Measurements from ENCODE around the gene FOXN1. TPM values are rescaled to one million over a fixed set of nuclear protein-coding genes. Genes with fewer than 3 reads are reported as not detected.

The FOXN1 gene
- total RNA-seq, 1 experiment from 2014 or later, result not detected

GRCh38 chr17:28530250-28530649 is 24.1 kb downstream of the FOXN1 start (continued):
- no peak for TF ChIP-seq ZNF532 (CRISPR knock-in tag; IDR thresholded peaks at IDR 0.05; ENCODE audit: borderline replicate concordance)
- TF ChIP-seq ZBTB43 (CRISPR knock-in tag; IDR thresholded peaks at IDR 0.05), result no peak
- no peak for TF ChIP-seq ZNF263 (CRISPR knock-in tag; IDR thresholded peaks at IDR 0.05; ENCODE audit: low read depth)
- no peak for TF ChIP-seq ZNF281 (CRISPR knock-in tag; IDR thresholded peaks at IDR 0.05)
- TF ChIP-seq ARID4B (CRISPR knock-in tag; IDR thresholded peaks at IDR 0.05; ENCODE audit: borderline replicate concordance), result no peak

GRCh38 chr17:28530926-28531325 is 24.8 kb downstream of the FOXN1 start:
- Mint-ChIP-seq H3K9me3 (no peaks in the 10 kb centered on the region), H3K4me1 (no peaks in the 10 kb centered on the region), H3K4me3 (no peak overlapping the region), H3K27ac (no peak overlapping the region), H3K36me3 (no peaks in the 10 kb centered on the region), H3K27me3 (ENCODE audit: low read depth) (no peaks in the 10 kb centered on the region)
- no peak for ATAC-seq
- ChIA-PET CTCF (interaction anchor here (1.3 to 2.2 kb wide), 4 partner anchors 15 to 114 kb away, joined by 3 to 5 read pairs (median 4); no protein-coding TSS in a partner anchor), POLR2A (interaction anchor here (0.5 kb wide), 1 partner anchor 46 kb away, joined by 4 read pairs; no protein-coding TSS in a partner anchor)
- TF ChIP-seq ATF6 (CRISPR knock-in tag; IDR thresholded peaks at IDR 0.05) (no peak), TCF7 (CRISPR knock-in tag; IDR thresholded peaks at IDR 0.05; ENCODE audit: low read depth) (no peak), ATF1 (CRISPR knock-in tag; IDR thresholded peaks at IDR 0.05) (no peak), ZNF232 (CRISPR knock-in tag; IDR thresholded peaks at IDR 0.05) (no peak), NR1H2 (CRISPR knock-in tag; IDR thresholded peaks at IDR 0.05) (no peak), USF2 (CRISPR knock-in tag; IDR thresholded peaks at IDR 0.05) (no peak), SP1 (CRISPR knock-in tag; conservative IDR thresholded peaks at IDR 0.05) (no peak)
- no peak for DNase-seq (ENCODE audit: low spot score)

Data from WTC11 (cell line).